Measurements from ENCODE around the gene ASPA. TPM values are rescaled to one million over a fixed set of nuclear protein-coding genes. Genes with fewer than 3 reads are reported as not detected.

The ASPA gene
- total and polyA plus RNA-seq, 10 of the 15 experiments (the other 5 are each of a cell fraction or from before 2014, with no cell fraction given): 0.04 to 0.30 TPM; not detected in 8

GRCh38 chr17:3438368-3438767, 37.4 kb upstream of the ASPA start (continued):
- TF ChIP-seq PRDM15 (CRISPR knock-in tag; IDR thresholded peaks at IDR 0.05): no peak
- TF ChIP-seq NBN (IDR thresholded peaks at IDR 0.05): no peak
- TF ChIP-seq LARP7 (IDR thresholded peaks at IDR 0.05): no peak
- TF ChIP-seq PML (IDR thresholded peaks at IDR 0.05; ENCODE audit: low read length): no peak
- TF ChIP-seq TCF3 (IDR thresholded peaks at IDR 0.05; ENCODE audit: borderline replicate concordance, insufficient read depth, low read depth, low read length): no peak

- SMC1A ChIA-PET (ENCODE audit: uncharacterized antibody, unreplicated experiment): no interaction called here
- CTCF ChIA-PET: no interaction called here
- no peaks in the 10 kb centered on the region for H3K36me3 ChIP-seq (ENCODE audit: control insufficient read depth in 2 of 2, insufficient read depth in 2 of 2, low read length in 1 of 2)
- no peak overlapping the region for H3K9ac ChIP-seq (ENCODE audit: control insufficient read depth, insufficient read depth, low read length)
- WGBS (ENCODE audit: insufficient coverage, insufficient replicate concordance, low lambda C conversion rate, missing lambda C conversion rate): 16% methylated on average over 2 of the region's 2 CpGs
- H3K4me3 ChIP-seq: no peak overlapping the region
- FAIRE-seq (no peak), ATAC-seq (no peak), DNase-seq (ENCODE audit: low read depth, low spot score) (no peak)
- no peaks in the 10 kb centered on the region for H3K79me2 ChIP-seq (ENCODE audit: control insufficient read depth, insufficient read depth, low read length)
- RAD21 ChIA-PET (ENCODE audit: unreplicated experiment): no interaction called here
- H3K27ac ChIP-seq (ENCODE audit: control insufficient read depth, insufficient read depth): no peak overlapping the region
- in situ Hi-C loops (cut with MboI) (no loop called here), intact Hi-C loops (cut with micrococcal nuclease; ENCODE audit: unreplicated experiment) (no loop called here)
- no peak overlapping the region for H3K4me2 ChIP-seq (ENCODE audit: control insufficient read depth, insufficient read depth)
- H4K20me1 ChIP-seq (ENCODE audit: control insufficient read depth, insufficient read depth): no peaks in the 10 kb centered on the region
- POLR2A ChIA-PET: interaction anchor here (0.6 kb wide), 1 partner anchor 141 kb away, joined by 3 read pairs; no protein-coding TSS in a partner anchor
- no peaks in the 10 kb centered on the region for H3K27me3 ChIP-seq (replicated peaks in 1 of 2; ENCODE audit: control insufficient read depth in 2 of 2, insufficient read depth in 2 of 2, low read length in 1 of 2)
- H3K9me3 ChIP-seq (replicated peaks; ENCODE audit: control insufficient read depth, insufficient read depth, low read length): no peaks in the 10 kb centered on the region
- no TSS peak for BruUV-seq (replicated peaks)
- H3K4me1 ChIP-seq (ENCODE audit: control insufficient read depth, insufficient read depth, low read length): no peaks in the 10 kb centered on the region
- H2AFZ ChIP-seq (ENCODE audit: control insufficient read depth, low read depth, low read length): no peak overlapping the region
- TF ChIP-seq SPI1 (IDR thresholded peaks at IDR 0.05; ENCODE audit: borderline replicate concordance, insufficient read depth, low read depth, low read length): no peak
- no peak for TF ChIP-seq HSF1 (IDR thresholded peaks at IDR 0.05; ENCODE audit: low read depth, low read length)
- TF ChIP-seq CBX3 (IDR thresholded peaks at IDR 0.05; ENCODE audit: borderline replicate concordance, low read depth): no peak
- no peak for TF ChIP-seq POLR2A (IDR thresholded peaks at IDR 0.05; ENCODE audit: low read depth, low read length)
- no peak for TF ChIP-seq MTA3 (IDR thresholded peaks at IDR 0.05; ENCODE audit: borderline replicate concordance, low read length)
- TF ChIP-seq MLLT1 (IDR thresholded peaks at IDR 0.05): no peak
- TF ChIP-seq EP300 (IDR thresholded peaks at IDR 0.05; ENCODE audit: borderline replicate concordance in 1 of 2, control insufficient read depth in 1 of 2, low read depth in 2 of 2, low read length in 2 of 2): no peak
- TF ChIP-seq IKZF2 (IDR thresholded peaks at IDR 0.05): no peak
- TF ChIP-seq ZBTB11 (CRISPR knock-in tag; IDR thresholded peaks at IDR 0.05): no peak
Observed at GRCh38 chr17:3440451-3440850, 35.3 kb upstream of the ASPA start.

All from GM12878 (cell line).